Spleen (tissue), 11 donors: ENCODE data around the gene SRGAP1. TPM values are rescaled to one million over a fixed set of nuclear protein-coding genes. Genes with fewer than 3 reads are reported as not detected.

ENCODE experiments used
- DNase-seq: peaks from one replicate; pipeline ENCODE4 v3.0.0-alpha.2; 2020
- H3K27ac ChIP-seq, 8 donors: fragments of 200-600 bp; sonication (generic) in 7 of 8; 1 replicate in 4 of 8; 2 replicates in 4 of 8; pipeline versions ENCODE4 v1.5.0 to v1.8.0; 2016 to 2021; ENCODE audit warnings: inconsistent platforms in 4 of 8, mild to moderate bottlenecking in 4 of 8, moderate library complexity in 1 of 8
- H3K27me3 ChIP-seq, 7 donors: fragments of 200-600 bp; sonication (generic) in 6 of 7; replicated peaks in 1 of 7; 1 replicate in 4 of 7; 2 replicates in 3 of 7; pipeline versions ENCODE4 v1.5.0 to v1.8.0; 2016 to 2021; ENCODE audit warnings: inconsistent platforms in 3 of 7, mild to moderate bottlenecking in 1 of 7
- H3K36me3 ChIP-seq, 6 donors: fragments of 200-600 bp; sonication (generic) in 5 of 6; 1 replicate in 4 of 6; 2 replicates in 2 of 6; pipeline versions ENCODE4 v1.5.0 to v1.8.0; 2016 to 2021; ENCODE audit warnings: inconsistent platforms in 2 of 6
- H3K4me1 ChIP-seq, 6 donors: fragments of 200-600 bp; sonication (generic) in 5 of 6; 1 replicate in 3 of 6; 2 replicates in 3 of 6; pipeline versions ENCODE4 v1.5.0 to v1.8.0; 2016 to 2021; ENCODE audit warnings: inconsistent platforms in 3 of 6
- H3K4me3 ChIP-seq, 8 donors: fragments of 200-600 bp; sonication (generic) in 7 of 8; 1 replicate in 4 of 8; 2 replicates in 4 of 8; pipeline versions ENCODE4 v1.5.0 to v1.8.0; 2016 to 2021; ENCODE audit warnings: inconsistent platforms in 4 of 8, mild to moderate bottlenecking in 4 of 8, moderate library complexity in 2 of 8
- H3K9me3 ChIP-seq, 8 donors: fragments of 200-600 bp; sonication (generic) in 7 of 8; 1 replicate in 4 of 8; 2 replicates in 4 of 8; pipeline versions ENCODE4 v1.5.0 to v1.8.0; 2016 to 2021; ENCODE audit warnings: inconsistent platforms in 4 of 8
- POLR2A ChIP-seq, 3 donors: fragments of 450-650 bp; IDR thresholded peaks; one replicate each; pipeline ENCODE4 v1.5.1; 2017; ENCODE audit warnings: antibody characterized with exemption in 3 of 3, mild to moderate bottlenecking in 1 of 3
- POLR2AphosphoS5 ChIP-seq, 3 donors: sonication (generic); formaldehyde crosslinking; IDR thresholded peaks; one replicate each; pipeline ENCODE4 v1.5.1; 2017; ENCODE audit warnings: antibody characterized with exemption in 3 of 3
- WGBS, 5 donors: extraction: QIAGEN DNeasy Blood & Tissue Kit in 3 of 5; methylation state at CpG; one replicate each; pipeline versions ENCODE4 v1.1.5 to v1.1.7; 2013 to 2018; 5-methylcytosine and 5-hydroxymethylcytosine counted together
- intact Hi-C: fragments of 100-400 bp; cut with DNase I; formaldehyde crosslinking; loops from one replicate; pipeline ENCODE4 v1.15.0; 2023; ENCODE audit warnings: low total_unique reads
- polyA plus RNA-seq, 3 donors: library from polyadenylated mRNA; stranded (reverse); fragments of 200-250 nt; gene quantifications; one replicate each; pipeline ENCODE4 v1.2.1, GENCODE V29; 2013
- total RNA-seq, 7 donors: library from RNA; depleted of rRNA in 3 of 7; stranded (reverse); fragments of >200 nt in 3 of 7; fragmentation: NEBNext Ultra II Directional in 4 of 7; extraction: Animal tissue kit (Norgen Biotek cat#: 25700) in 4 of 7; gene quantifications; one replicate each; pipeline versions ENCODE4 v1.1.0 to v1.2.1, GENCODE V29; 2016 to 2021
- TF ChIP-seq, protein P1 (sequence below), 11 experiments: fragments of 200-600 bp in 7 of 11; fragments of 450-650 bp in 4 of 11; sonication (generic) in 4 of 11; IDR thresholded peaks in 8 of 11; conservative IDR thresholded peaks in 3 of 11; 1 replicate in 7 of 11; 2 replicates in 4 of 11; pipeline versions ENCODE4 v1.4.0 to v1.8.0; 2016 to 2021; ENCODE audit warnings: antibody characterized with exemption in 11 of 11, inconsistent platforms in 4 of 11, mild to moderate bottlenecking in 1 of 11
- donor health status: healthy with polysubstance abuse.
- donor health status: DM: no; HTN: no; CAD: no; lungs with moderate emphysema.
- donor health status: DM: no; HTN: no; CAD: no.
- donor health status: Bipolar disorder and iron deficiency.
- donor health status: healthy.
- donor health status: DM: no; HTN: no; CAD: no.
- donor health status: DM: yes; HTN: yes; CAD: no.

SRGAP1 gene
- total and polyA plus RNA-seq, 10 donors: 0.37 to 20.1 (median 13.4) TPM

DNA sequence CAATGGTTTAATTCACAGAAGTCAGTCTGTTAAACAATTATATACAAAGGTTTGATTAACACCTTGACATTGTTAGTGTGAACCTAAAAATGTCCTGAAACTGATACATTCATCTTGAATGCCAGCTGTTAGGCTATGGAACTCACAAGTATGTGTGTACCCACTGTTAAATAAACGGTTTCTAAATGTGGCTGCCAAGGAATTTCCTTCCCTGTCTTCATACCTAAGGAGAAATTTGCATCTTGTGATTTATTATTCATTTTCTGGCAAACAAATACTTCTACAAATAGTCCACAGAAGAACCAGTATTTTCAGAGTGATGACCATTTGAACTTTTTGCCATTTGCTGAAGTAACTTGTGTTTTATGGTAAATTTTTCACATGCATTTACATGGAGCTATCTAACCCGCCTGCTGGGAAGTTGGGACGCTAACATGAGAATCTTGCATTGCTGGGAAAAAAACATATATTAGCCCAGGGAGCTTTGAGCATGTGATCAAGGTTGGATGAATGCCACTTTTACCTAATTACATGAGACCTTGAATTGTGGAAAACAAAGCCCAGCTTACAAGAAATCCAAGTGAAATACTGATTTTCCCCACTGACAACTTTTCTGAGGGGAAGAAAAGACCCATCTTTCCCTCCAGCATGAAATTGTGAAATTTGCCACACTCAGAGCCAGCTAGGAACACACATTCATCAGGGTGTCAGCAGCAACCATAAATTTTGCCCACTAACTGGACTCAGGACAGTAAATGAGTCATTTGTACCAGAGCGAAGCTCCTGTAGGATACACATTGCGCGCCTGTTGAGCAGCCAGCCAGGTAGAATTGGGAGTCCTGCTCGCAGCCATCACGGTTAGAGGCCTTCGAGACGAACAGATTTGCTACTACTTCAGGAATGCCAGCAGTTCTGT, 259.6 kb downstream of the SRGAP1 start:
- intact Hi-C loops: no loop called here

DNA sequence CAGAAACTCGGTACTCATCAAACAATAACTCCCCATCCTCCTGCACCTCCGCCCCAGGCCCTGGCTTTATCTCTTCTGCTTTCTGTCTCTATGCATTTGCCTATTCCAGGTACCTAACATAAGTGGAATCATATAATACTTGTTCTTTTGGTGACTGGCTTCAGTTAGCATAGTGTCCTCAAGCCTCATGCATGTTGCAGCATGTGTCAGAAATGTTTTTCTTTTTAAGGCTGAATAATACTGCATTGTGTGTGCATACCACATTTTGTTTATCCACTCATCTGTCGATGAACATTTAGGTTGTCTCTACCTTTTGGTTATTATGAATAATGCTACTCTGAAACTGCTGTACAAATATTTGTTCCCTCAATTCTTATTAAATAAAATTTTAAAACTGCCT, 260.5 kb downstream of the SRGAP1 start:
- Histone ChIP-seq H3K36me3 (peaks cover 0 to 9% (median 0%) of the 10 kb centered on the region in 6 donors), H3K9me3 (no peaks in the 10 kb centered on the region), H3K27me3 (no peaks in the 10 kb centered on the region), H3K27ac (no peak overlapping the region), H3K4me1 (no peaks in the 10 kb centered on the region), H3K4me3 (no peak overlapping the region)
- 89 to 94% (median 93%) methylated on average over 3 of the region's 3 CpGs for WGBS, 5 donors
- TF ChIP-seq, protein P1, sequence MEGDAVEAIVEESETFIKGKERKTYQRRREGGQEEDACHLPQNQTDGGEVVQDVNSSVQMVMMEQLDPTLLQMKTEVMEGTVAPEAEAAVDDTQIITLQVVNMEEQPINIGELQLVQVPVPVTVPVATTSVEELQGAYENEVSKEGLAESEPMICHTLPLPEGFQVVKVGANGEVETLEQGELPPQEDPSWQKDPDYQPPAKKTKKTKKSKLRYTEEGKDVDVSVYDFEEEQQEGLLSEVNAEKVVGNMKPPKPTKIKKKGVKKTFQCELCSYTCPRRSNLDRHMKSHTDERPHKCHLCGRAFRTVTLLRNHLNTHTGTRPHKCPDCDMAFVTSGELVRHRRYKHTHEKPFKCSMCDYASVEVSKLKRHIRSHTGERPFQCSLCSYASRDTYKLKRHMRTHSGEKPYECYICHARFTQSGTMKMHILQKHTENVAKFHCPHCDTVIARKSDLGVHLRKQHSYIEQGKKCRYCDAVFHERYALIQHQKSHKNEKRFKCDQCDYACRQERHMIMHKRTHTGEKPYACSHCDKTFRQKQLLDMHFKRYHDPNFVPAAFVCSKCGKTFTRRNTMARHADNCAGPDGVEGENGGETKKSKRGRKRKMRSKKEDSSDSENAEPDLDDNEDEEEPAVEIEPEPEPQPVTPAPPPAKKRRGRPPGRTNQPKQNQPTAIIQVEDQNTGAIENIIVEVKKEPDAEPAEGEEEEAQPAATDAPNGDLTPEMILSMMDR (IDR thresholded peaks at IDR 0.05 in 8 of 11, conservative IDR thresholded peaks at IDR 0.05 in 3 of 11): no peak
- no peak for TF ChIP-seq POLR2A (IDR thresholded peaks at IDR 0.05)
- TF ChIP-seq POLR2AphosphoS5 (IDR thresholded peaks at IDR 0.05): no peak
- intact Hi-C loops: no loop called here
- DNase-seq: no peak

More for the DNA sequence above, 259.6 kb downstream of the SRGAP1 start:
- H3K27me3 ChIP-seq: no peaks in the 10 kb centered on the region
- peaks cover 0 to 3% (median 0%) of the 10 kb centered on the region in 6 donors for H3K36me3 ChIP-seq
- TF ChIP-seq POLR2AphosphoS5 (IDR thresholded peaks at IDR 0.05): no peak
- H3K9me3 ChIP-seq: no peaks in the 10 kb centered on the region
- no peaks in the 10 kb centered on the region for H3K4me1 ChIP-seq
- H3K27ac ChIP-seq: no peak overlapping the region
- no peak overlapping the region for H3K4me3 ChIP-seq
- DNase-seq: no peak
- WGBS, 5 donors: 85 to 96% (median 89%) methylated on average over 10 of the region's 10 CpGs

DNA sequence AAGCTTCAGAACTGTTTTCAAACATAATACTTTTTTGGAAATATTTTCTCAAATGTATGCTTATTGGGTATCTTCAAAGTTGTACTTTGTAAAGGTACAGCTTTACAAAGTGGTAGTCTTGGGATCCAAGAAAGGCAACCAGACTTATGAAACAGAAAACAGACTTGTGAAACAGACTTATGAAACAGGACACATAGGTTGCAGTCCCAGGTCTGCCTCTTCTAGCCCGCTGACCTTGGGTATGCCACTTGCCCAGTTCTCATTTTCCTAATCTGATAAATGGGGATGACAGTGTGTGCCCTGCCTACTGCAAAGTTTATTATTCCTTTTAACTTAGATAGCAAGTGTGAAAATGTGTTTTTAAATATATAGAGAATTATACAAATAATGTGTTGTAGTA, 263.3 kb downstream of the SRGAP1 start:
- DNase-seq: no peak
- no peaks in the 10 kb centered on the region for H3K4me1 ChIP-seq
- intact Hi-C loops: no loop called here
- no peak overlapping the region for H3K27ac ChIP-seq
- no peak overlapping the region for H3K4me3 ChIP-seq
- H3K36me3 ChIP-seq: peaks cover 0 to 23% (median 2%) of the 10 kb centered on the region in 6 donors
- 64 to 90% (median 89%) methylated on average over 1 of the region's 1 CpG for WGBS, 5 donors
- H3K27me3 ChIP-seq: no peaks in the 10 kb centered on the region
- no peaks in the 10 kb centered on the region for H3K9me3 ChIP-seq
- TF ChIP-seq, protein P1 (IDR thresholded peaks at IDR 0.05 in 8 of 11, conservative IDR thresholded peaks at IDR 0.05 in 3 of 11): no peak
- TF ChIP-seq POLR2A (IDR thresholded peaks at IDR 0.05) (no peak), POLR2AphosphoS5 (IDR thresholded peaks at IDR 0.05) (no peak)

DNA sequence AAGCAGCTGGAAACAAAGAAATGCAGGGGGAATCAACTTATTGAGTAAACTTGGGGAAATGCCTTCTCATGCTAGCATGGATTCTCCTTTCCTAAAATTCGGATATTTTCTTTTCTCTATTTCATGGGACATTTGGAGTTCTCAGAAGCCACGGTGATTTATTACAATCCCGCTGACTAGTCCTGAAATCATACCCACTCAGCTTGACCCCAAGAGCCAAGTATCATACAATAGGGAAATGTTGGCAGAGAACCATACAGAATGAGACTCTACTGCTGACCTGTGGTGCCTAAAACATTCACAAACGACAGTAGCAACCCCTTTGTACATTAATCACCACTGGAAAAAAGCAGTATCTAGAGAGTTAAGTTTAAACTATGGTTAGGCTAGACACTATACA, 265.2 kb downstream of the SRGAP1 start:
- H3K4me3 ChIP-seq: no peak overlapping the region
- 76 to 91% (median 85%) methylated on average over 4 of the region's 4 CpGs for WGBS, 5 donors
- no peaks in the 10 kb centered on the region for H3K27me3 ChIP-seq
- H3K27ac ChIP-seq: no peak overlapping the region
- H3K4me1 ChIP-seq: no peaks in the 10 kb centered on the region
- no peak for DNase-seq
- H3K36me3 ChIP-seq: peaks cover 0 to 24% (median 3%) of the 10 kb centered on the region in 6 donors
- no peaks in the 10 kb centered on the region for H3K9me3 ChIP-seq
- TF ChIP-seq, protein P1 (IDR thresholded peaks at IDR 0.05 in 8 of 11, conservative IDR thresholded peaks at IDR 0.05 in 3 of 11): no peak
- intact Hi-C loops: no loop called here
